Muscle of back (tissue), 11 donors: Measurements from ENCODE around the gene PECR. TPM values are rescaled to one million over a fixed set of nuclear protein-coding genes. Genes with fewer than 3 reads are reported as not detected.
"Not testable (repeated sequence)": the region's sequence is repeated elsewhere in the genome, so short reads cannot be mapped to it uniquely, and the experiment has no call there.

Experiments used
- DNase-seq, 3 donors: peaks; one replicate each; pipeline versions ENCODE4 v3.0.0 to v3.0.0-alpha.2; 2013
- polyA plus RNA-seq, 10 donors: library from polyadenylated mRNA; unstranded; fragments of 120-200 nt; gene quantifications; one replicate each; pipeline ENCODE4 v1.2.1, GENCODE V29; 2013; ENCODE audit not compliant: insufficient read length in 10 of 10

The PECR gene
- polyA plus RNA-seq, 10 donors: 5.5 to 8.5 (median 7.1) TPM

DNA sequence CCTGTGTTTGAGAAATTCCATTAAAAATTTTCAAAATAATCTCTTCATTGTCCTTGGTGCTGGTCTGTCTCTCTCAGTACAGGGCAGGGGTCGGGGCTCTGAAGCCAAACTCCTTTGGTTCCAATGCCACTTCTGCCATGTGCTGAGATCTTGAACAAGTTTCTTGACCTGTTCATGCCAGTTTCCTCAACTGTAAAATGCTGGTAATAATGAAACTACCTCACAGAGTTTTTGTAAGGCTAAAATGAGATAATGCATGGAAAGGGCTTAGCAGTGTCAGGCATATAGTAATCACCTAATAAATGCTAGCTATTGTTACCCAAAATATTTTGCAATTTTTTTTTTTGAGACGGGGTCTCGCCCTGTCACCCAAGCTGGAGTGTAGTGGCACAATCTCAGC, 51.4 kb downstream of the PECR start:
- no peak for DNase-seq

DNA sequence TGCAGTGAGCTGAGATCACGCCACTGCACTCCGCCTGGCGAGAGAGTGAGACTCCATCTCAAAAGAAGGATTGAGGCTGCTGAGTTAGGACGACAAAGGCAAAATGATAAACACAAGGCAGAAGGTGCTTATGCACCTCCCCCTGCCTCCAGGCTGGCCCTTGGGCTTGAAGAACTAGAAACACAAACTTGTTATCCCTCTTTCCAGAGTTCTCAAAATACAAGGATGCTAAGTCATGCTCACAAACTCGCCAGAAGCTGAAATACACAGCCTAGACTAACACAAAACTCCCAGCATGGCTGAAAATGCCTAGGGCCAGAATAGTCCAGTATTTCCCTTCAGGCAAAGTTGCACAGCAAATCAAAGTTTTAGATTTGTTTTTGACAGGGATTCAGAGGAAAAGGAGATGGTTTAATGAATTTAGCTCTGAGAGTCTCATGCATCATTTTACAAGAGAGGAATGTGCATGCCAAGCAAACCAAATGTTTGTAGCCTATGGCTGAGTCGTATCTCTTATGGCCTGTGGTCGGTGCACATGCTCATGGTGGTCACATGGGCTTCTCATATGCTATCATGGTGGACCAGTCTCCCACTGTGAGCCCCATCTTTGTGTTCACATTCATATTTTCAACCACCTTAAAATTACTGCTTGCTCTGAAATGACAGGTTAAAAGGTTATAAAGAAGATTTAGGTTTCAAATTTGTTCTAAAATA, 52.0 kb downstream of the PECR start:
- peak in 1 of 3 donors; percentile 27 for DNase-seq

DNA sequence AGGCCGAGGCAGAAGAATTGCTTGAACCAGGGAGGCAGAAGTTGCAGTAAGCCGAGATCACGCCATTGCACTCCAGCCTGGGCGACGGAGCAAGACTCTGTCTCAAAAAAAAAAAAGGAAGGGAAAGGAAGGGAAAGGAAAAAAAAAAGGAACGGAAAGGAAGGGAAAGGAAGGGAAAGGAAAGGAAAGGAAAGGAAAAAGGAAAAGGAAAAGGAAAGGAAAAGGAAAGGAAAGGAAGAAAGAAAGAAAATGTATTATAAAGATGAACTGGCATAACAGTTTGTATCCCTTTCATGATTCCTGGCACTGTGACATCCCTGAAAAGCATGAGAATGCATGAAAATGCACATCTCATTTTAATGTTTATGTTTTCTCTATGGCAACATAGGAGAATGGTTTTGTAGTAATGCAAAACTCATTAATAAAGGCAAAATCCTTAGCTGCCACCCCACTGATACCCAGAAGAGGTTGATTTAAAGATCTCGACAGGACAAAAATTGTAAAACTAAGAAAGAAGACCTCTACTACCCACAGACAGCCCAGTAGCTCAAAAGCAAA, 56.8 kb downstream of the PECR start:
- DNase-seq: no peak

GRCh38 chr2:216023055-216023648, 58.5 kb downstream of the PECR start:
- peak in 2 of 3 donors; percentile 41 to 49 for DNase-seq

- DNase-seq: no peak
These were observed 59.6 kb downstream of the PECR start for GRCh38 chr2:216021768-216022565.

DNA sequence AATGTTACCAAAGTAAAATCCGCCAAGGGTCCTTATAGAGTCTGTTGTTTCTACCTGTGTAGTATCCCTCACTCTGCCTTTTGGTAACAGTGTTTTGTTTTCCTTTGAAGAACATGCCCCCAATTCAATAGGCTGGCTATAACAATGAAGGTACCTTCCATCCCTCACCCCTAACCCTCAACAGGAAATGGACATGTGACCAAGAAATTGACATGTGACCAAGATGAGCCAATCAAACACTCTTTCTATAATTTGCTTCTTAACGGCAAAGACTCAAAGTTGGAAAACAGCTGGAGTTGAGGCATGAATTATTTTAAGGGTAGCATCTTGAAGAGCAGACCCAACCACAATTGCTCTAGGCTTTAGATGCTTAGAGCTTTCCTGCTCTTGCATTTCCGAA, 62.9 kb downstream of the PECR start:
- no peak for DNase-seq

DNA sequence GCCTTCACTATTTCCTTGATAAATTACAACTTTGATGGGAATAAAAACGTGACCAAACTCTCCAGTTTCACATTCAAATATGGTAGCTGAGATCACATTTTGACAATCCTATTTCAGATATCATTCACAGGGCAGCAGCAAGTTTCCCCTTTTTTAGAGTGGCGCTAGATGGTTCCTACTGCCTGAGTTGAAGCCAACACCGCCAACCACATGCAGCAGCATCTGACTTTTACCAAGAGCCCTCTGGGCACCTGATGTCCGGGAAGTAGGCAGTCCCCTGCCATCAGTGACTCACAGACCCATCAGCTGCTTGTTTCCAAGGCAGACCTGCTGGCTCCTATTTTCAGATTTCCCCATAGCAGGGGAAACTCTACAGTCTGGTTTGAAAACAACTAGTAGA, 64.2 kb downstream of the PECR start:
- no peak for DNase-seq

GRCh38 chr2:216016581-216016980, 65.0 kb downstream of the PECR start:
- no peak for DNase-seq

DNA sequence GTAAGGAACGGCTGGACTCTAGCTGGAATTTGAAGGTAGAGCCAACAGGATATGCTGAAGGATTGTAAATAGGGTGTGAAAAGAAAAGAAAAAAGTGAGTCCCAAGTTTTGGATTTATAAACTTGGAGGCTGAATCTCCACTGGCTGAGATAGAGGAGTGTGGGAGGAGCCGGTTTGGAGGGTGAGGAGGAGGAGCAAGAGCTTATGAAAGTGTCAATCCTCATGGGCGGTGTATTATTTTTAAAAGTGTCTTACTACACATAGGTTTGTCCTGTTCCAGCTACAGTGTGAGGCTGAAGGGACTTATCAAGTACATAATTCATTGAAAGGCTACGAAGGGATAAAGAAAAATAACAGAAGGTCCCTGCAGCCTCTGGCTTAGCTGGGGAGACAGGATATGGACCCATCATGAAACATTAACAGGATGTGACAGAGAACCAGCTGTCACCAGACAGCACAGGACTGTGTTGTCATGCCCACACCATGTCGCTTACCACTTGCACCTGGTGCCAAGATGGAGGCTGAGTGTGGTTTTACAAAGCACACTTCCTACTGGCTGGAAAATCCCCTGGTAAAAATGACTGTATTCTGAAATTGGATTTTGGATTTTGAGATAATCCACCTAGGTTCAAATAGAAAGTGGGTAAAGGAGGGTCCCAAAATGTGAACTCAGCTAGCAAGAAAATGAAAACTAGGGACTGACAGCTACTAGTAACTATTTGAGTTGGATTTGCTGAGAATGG, 65.7 kb downstream of the PECR start:
- peak in 2 of 3 donors; percentile 17 to 29 for DNase-seq

DNA sequence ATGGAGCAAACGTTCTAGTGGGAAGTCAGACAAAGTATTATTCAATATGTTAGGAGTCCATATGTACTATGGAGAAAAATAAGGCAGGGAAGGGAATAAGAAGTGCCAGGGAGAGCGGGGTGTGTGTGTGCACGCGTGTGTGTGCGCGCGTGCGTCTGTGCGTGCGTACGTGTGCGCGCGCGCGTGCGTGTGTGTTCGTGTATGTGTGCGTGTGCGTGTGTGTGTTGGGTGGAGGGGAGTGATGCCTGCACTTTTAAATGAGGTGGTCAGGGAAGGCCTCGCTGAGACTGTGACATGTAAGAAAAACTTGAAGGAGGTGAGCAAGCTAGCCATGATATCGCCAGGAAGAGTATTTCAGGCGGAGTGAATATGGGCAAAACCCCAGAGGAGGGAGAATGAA, 66.6 kb downstream of the PECR start:
- no peak for DNase-seq

GRCh38 chr2:216014006-216014405, 67.6 kb downstream of the PECR start:
- no peak for DNase-seq

GRCh38 chr2:216013080-216013909, 68.3 kb downstream of the PECR start, which contains the start of gene MREG:
Gene MREG (minus strand): TSS chr2:216013551. CDS start chr2:216013327, 224 bp downstream.
- peak; percentile 60 to 81 (median 79) for DNase-seq

DNA sequence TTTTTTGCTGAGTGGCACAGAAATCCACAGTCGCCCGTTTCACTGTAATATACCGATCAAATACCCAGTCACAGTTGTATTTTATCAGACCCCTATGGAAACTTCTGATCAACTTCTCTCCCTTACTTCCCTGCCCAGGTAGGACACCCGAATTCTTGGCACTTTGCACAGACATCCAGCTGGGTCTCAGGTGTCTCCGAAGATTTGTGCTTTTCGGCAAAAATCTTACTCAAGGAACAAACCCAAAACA, 68.9 kb downstream of the PECR start:
- DNase-seq: peak in 1 of 3 donors; percentile 39

DNA sequence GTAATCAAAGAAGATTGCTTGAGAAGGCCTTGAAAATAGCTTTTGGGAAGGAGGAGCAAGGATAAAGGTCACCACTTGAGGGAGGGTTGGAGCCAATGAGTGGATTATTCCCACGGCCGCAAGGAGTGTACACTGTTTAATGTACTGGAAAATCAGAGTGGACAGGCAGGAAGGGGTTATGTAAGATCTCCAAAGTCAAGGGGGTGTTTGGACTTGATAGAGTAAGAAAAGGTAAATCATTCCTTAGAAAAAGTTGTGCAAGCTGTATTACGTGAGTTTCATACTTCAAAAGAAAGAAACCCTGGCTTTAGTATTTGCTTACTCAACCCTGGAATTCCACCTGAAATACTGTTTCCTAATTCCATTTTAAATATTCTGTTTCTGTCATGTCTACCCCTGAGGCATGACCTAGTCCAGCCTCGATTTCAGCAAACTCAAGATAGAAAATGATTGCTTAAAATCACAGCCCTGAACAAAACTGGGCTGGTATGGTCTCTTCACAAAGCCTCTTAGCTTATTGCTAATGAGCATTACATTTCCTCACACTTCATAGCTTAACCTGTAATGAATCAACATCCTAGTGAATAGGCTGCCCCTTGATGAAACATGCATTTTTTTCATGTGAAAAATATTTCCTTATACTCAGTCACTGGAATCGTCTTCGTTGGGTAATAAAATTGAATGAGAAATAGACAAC, 69.3 kb downstream of the PECR start:
- peak in 1 of 3 donors; percentile 20 for DNase-seq

DNA sequence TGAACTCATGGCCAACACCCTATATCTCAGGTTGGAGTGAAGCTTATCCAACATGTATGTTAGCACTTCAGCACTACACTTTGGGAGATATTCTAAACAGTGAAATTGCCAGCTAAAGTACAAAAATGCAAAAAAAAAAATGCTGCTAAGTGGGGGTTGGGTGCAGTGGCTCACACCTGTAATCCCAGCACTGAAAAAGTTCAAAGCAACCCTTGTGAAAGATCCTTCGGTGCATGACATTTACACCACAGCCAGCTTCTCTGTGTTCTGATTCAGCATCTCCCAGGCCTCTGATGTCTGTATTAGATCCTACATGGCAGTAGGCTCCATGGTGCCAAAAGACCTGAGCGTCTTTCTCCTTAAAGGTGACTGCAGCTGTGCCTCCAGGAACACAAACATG, 72.4 kb downstream of the PECR start:
- not testable (repeated sequence) for DNase-seq

- no peak for DNase-seq
These were observed 73.2 kb downstream of the PECR start for GRCh38 chr2:216008387-216008786.

DNA sequence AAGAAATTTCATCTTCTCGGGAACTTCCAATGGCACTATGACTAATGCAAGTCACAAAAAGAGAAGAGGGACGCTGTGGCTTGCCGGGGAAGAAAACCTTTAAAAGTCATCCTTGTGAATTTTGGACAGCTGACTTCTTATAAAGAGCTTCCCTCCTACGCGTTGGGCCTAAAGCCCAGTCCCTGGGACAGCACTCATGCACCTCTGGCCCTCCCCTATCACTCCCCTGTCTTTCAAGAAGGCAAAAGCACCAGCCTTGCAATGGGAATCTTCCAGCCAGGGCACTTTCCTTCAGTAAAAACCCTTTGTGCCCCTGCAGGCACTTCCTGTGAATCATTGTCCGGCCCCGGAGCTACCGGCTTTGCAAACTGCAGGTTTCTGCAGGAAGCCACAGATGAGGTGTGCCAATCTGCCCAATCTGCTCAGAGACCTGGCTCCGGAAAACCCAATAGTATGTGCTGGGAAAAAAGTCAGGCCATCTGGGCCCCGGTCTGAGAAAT, 75.4 kb downstream of the PECR start:
- DNase-seq: peak in 1 of 3 donors; percentile 39

DNA sequence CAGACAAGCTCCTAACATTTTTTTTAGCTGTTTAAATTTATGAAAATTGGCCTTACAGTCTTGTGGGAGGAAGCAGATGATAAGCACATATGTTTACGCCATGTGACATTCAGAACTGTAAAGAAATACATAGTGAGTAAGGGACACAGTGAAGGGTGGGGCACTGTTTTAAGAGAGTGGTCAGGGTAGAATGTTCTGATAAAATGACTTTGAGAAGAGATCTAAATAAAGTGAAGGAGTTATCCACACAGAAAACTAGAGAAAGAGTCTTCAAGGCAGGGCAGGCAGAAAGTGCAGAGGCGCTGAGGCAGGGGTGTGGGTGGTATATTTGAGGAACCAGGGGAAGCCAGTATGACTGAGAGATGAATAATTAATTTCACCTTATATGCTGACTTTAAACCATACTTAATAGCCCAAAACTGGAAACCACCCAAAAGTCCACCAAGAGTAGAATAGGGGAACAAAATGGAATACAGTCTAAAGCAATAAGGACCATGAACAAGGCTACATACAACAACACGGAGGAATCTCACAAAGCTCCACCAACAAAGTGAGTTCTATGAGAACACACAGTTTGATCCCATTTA, 76.8 kb downstream of the PECR start:
- no peak for DNase-seq

- DNase-seq: no peak
These were observed 77.5 kb downstream of the PECR start for GRCh38 chr2:216003876-216004696.
